Measurements from ENCODE around the gene SLC8A2.

DNA sequence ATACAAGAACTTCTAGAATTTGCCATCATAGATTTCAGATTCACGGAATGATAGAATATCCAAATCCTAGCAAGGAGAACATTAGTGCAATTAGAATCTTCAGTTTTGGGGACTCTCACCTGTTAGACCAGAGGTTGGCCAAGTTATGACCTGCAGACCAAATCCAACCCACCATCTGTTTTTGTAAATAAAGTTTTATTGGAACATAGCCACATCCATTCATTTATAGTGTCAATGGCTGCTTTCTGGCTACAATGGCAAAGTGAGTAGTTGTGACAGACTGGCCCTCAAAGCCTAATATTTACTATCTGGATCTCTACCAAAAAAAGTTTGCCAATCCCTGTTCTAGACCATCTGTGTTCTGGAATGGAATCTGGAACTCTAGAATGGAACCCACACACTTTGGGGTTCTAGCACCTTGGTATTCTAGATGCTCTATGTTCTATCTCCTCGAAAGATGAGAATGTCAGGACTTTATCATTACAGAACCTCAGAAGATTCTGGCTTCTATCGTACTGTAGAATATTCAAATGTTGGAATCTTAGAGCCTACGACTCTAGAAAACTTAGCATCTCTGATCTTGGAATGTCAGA, 9.9 kb upstream of the SLC8A2 start:
- no peak for TF ChIP-seq CTCF (IDR thresholded peaks at IDR 0.05; ENCODE audit: low read depth, low read length, poor library complexity, severe bottlenecking)
- no peak for TF ChIP-seq EZH2phosphoT487 (IDR thresholded peaks at IDR 0.05; ENCODE audit: borderline replicate concordance, low read length)
